ENCODE results near the gene ADGRF3.
"Not testable (repeated sequence)": the region's sequence is repeated elsewhere in the genome, so short reads cannot be mapped to it uniquely, and the experiment has no call there.

ADGRF3 gene

GRCh38 chr2:26270373-26270772, 76.2 kb downstream of the ADGRF3 start:
- DNase-seq, result no peak

- no peak for DNase-seq
These were observed 76.9 kb downstream of the ADGRF3 start for GRCh38 chr2:26269571-26270158.

- DNase-seq, result not testable (repeated sequence)
These were observed 77.8 kb downstream of the ADGRF3 start for GRCh38 chr2:26268670-26269385.

GRCh38 chr2:26268213-26268612, 78.4 kb downstream of the ADGRF3 start:
- DNase-seq, result no peak

- DNase-seq, result not testable (repeated sequence)
These were observed 87.8 kb downstream of the ADGRF3 start for GRCh38 chr2:26258836-26259235.

Measured in activated CD4-positive, alpha-beta T cell treated with anti-CD3 and anti-CD28 coated beads, Interleukin-2, amount 50 U/mL, for 48 hours (primary cell).